ENCODE data around the gene NCOR2. TPM values are rescaled to one million over a fixed set of nuclear protein-coding genes. Genes with fewer than 3 reads are reported as not detected.

Gene NCOR2
- total RNA-seq, 2 donors from 2014 or later: 137 to 148 TPM

GRCh38 chr12:124531281-124531745 lies 36.1 kb downstream of the NCOR2 start:
- no peaks in the 10 kb centered on the region for H3K36me3 ChIP-seq
- no peak overlapping the region for H3K27ac ChIP-seq
- H3K4me3 ChIP-seq: no peak overlapping the region
- no peak for TF ChIP-seq CTCF (IDR thresholded peaks at IDR 0.05)
- DNase-seq: no peak
- H3K4me1 ChIP-seq: no peaks in the 10 kb centered on the region
- H3K9ac ChIP-seq (ENCODE audit: low read depth in 2 of 2, low read length in 2 of 2): no peak overlapping the region
- H3K9me3 ChIP-seq: no peaks in the 10 kb centered on the region
- no peaks in the 10 kb centered on the region for H3K27me3 ChIP-seq
- intact Hi-C loops (cut with DNase I): no loop called here

- Histone ChIP-seq H3K27ac (no peak overlapping the region), H3K4me3 (no peak overlapping the region), H3K4me1 (no peaks in the 10 kb centered on the region), H3K36me3 (no peaks in the 10 kb centered on the region), H3K9me3 (no peaks in the 10 kb centered on the region), H3K9ac (ENCODE audit: low read depth in 2 of 2, low read length in 2 of 2) (no peak overlapping the region), H3K27me3 (no peaks in the 10 kb centered on the region)
- intact Hi-C loops (cut with DNase I): no loop called here
- no peak for DNase-seq
- TF ChIP-seq CTCF (IDR thresholded peaks at IDR 0.05): no peak
These were observed 36.7 kb downstream of the NCOR2 start for GRCh38 chr12:124530637-124531263.

GRCh38 chr12:124529565-124530276 lies 37.7 kb downstream of the NCOR2 start:
- no peak overlapping the region for H3K27ac ChIP-seq
- no peaks in the 10 kb centered on the region for H3K9me3 ChIP-seq
- no peak overlapping the region for H3K9ac ChIP-seq (ENCODE audit: low read depth in 2 of 2, low read length in 2 of 2)
- no peaks in the 10 kb centered on the region for H3K36me3 ChIP-seq
- intact Hi-C loops (cut with DNase I): no loop called here
- H3K4me1 ChIP-seq: no peaks in the 10 kb centered on the region
- no peaks in the 10 kb centered on the region for H3K27me3 ChIP-seq
- no peak overlapping the region for H3K4me3 ChIP-seq
- DNase-seq: no peak
- no peak for TF ChIP-seq CTCF (IDR thresholded peaks at IDR 0.05)

- Histone ChIP-seq H3K27ac (no peak overlapping the region), H3K36me3 (no peaks in the 10 kb centered on the region), H3K27me3 (no peaks in the 10 kb centered on the region), H3K4me1 (no peaks in the 10 kb centered on the region), H3K9ac (ENCODE audit: low read depth in 2 of 2, low read length in 2 of 2) (no peak overlapping the region), H3K4me3 (no peak overlapping the region), H3K9me3 (no peaks in the 10 kb centered on the region)
- no peak for TF ChIP-seq CTCF (IDR thresholded peaks at IDR 0.05)
- intact Hi-C loops (cut with DNase I): no loop called here
- no peak for DNase-seq
These were observed 39.4 kb downstream of the NCOR2 start for GRCh38 chr12:124527861-124528561.

GRCh38 chr12:124525927-124526692 lies 41.3 kb downstream of the NCOR2 start:
- no peak for TF ChIP-seq CTCF (IDR thresholded peaks at IDR 0.05)
- Histone ChIP-seq H3K36me3 (no peaks in the 10 kb centered on the region), H3K4me1 (no peaks in the 10 kb centered on the region), H3K27ac (no peak overlapping the region), H3K4me3 (no peak overlapping the region), H3K27me3 (no peaks in the 10 kb centered on the region), H3K9ac (ENCODE audit: low read depth in 2 of 2, low read length in 2 of 2) (no peak overlapping the region), H3K9me3 (no peaks in the 10 kb centered on the region)
- no peak for DNase-seq
- intact Hi-C loops (cut with DNase I): no loop called here

Data from colonic mucosa (tissue), 4 donors.